Gastroesophageal sphincter (tissue), 3 donors: ENCODE measurements around the gene MMGT1.

Source experiments
- EP300 ChIP-seq: sonication (generic); formaldehyde crosslinking; IDR thresholded peaks from one replicate; pipeline ENCODE4 v1.6.1; 2017; ENCODE audit warnings: antibody characterized with exemption, mild to moderate bottlenecking
- POLR2A ChIP-seq, 2 donors: fragments of 450-650 bp; IDR thresholded peaks; one replicate each; pipeline ENCODE4 v1.6.1; 2017; ENCODE audit warnings: antibody characterized with exemption in 2 of 2, mild to moderate bottlenecking in 2 of 2, moderate library complexity in 1 of 2
- POLR2AphosphoS5 ChIP-seq: sonication (generic); formaldehyde crosslinking; IDR thresholded peaks from one replicate; pipeline ENCODE4 v1.6.1; 2017; ENCODE audit warnings: antibody characterized with exemption
- TF ChIP-seq, protein P1 (sequence below), 4 experiments: fragments of 200-600 bp in 2 of 4; fragments of 450-650 bp in 2 of 4; sonication (generic) in 1 of 4; IDR thresholded peaks; one replicate each; pipeline ENCODE4 v1.5.1; 2017 to 2019; ENCODE audit warnings: antibody characterized with exemption in 4 of 4, mild to moderate bottlenecking in 2 of 4, moderate library complexity in 2 of 4

DNA sequence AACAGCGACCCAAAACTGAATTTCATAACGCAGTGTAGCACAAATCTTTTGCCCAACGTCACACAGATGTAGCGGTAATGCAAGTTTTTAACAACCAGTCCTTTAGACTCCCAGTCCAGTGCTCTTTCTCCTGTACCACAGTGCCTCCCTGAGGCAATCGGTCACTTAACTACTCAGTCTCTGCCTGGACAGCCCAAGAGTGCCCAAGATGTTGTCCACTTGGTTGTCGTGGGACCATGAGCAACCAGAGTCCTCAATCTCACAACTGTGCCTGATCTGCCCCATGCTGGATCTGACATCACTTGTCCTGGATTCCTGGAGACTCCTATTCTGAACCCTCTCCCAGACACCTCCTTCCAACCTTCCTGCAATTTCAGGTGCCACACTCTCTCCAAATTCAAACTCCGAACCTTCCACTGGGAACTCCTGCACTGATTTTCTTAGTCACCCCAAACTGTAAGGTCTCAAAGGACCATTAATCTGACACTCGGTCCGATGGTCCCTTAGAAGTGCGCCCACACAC is 702 bp downstream of the MMGT1 start:
- TF ChIP-seq, protein P1, sequence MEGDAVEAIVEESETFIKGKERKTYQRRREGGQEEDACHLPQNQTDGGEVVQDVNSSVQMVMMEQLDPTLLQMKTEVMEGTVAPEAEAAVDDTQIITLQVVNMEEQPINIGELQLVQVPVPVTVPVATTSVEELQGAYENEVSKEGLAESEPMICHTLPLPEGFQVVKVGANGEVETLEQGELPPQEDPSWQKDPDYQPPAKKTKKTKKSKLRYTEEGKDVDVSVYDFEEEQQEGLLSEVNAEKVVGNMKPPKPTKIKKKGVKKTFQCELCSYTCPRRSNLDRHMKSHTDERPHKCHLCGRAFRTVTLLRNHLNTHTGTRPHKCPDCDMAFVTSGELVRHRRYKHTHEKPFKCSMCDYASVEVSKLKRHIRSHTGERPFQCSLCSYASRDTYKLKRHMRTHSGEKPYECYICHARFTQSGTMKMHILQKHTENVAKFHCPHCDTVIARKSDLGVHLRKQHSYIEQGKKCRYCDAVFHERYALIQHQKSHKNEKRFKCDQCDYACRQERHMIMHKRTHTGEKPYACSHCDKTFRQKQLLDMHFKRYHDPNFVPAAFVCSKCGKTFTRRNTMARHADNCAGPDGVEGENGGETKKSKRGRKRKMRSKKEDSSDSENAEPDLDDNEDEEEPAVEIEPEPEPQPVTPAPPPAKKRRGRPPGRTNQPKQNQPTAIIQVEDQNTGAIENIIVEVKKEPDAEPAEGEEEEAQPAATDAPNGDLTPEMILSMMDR (IDR thresholded peaks at IDR 0.05) = no peak
- no peak for TF ChIP-seq POLR2A (IDR thresholded peaks at IDR 0.05)
- TF ChIP-seq EP300 = no peak
- TF ChIP-seq POLR2AphosphoS5 = no peak
